Measurements from ENCODE around the gene WDR47. TPM values are rescaled to one million over a fixed set of nuclear protein-coding genes. Genes with fewer than 3 reads are reported as not detected.

Gene WDR47
- total RNA-seq, 2 donors from 2014 or later = 18.7 to 20.5 TPM

DNA sequence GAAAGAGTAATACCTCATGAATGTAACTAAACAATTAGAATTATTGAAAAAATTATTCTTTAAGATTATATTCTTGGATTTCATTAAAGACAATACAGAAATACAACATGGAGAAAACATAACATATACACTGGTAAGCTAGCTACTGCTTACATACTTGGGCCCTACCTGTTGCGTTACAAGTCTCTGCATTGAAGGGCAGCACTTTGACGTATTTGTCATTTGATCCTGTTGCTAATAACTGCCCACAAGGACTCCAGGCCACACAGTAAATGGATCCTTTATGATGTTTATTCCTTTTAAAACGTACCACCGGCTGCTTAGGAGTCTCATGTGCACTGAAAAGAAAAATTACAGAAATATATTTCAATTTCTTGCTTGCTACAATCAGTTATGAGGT, 58.8 kb downstream of the WDR47 start:
- Histone ChIP-seq H3K36me3 (peaks cover 14% of the 10 kb centered on the region), H3K27ac (no peak overlapping the region), H3K4me1 (ENCODE audit: control insufficient read depth in 1 of 2, low read depth in 2 of 2) (no peaks in the 10 kb centered on the region), H3K9me3 (no peaks in the 10 kb centered on the region), H3K4me3 (no peak overlapping the region), H3K27me3 (replicated peaks; ENCODE audit: insufficient read depth) (no peaks in the 10 kb centered on the region)
- ATAC-seq (ENCODE audit: insufficient number of reproducible peaks, low FRiP score, low read depth) (no peak), DNase-seq (ENCODE audit: low spot score) (no peak)
- TF ChIP-seq, protein P1, sequence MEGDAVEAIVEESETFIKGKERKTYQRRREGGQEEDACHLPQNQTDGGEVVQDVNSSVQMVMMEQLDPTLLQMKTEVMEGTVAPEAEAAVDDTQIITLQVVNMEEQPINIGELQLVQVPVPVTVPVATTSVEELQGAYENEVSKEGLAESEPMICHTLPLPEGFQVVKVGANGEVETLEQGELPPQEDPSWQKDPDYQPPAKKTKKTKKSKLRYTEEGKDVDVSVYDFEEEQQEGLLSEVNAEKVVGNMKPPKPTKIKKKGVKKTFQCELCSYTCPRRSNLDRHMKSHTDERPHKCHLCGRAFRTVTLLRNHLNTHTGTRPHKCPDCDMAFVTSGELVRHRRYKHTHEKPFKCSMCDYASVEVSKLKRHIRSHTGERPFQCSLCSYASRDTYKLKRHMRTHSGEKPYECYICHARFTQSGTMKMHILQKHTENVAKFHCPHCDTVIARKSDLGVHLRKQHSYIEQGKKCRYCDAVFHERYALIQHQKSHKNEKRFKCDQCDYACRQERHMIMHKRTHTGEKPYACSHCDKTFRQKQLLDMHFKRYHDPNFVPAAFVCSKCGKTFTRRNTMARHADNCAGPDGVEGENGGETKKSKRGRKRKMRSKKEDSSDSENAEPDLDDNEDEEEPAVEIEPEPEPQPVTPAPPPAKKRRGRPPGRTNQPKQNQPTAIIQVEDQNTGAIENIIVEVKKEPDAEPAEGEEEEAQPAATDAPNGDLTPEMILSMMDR (IDR thresholded peaks at IDR 0.05) = no peak

DNA sequence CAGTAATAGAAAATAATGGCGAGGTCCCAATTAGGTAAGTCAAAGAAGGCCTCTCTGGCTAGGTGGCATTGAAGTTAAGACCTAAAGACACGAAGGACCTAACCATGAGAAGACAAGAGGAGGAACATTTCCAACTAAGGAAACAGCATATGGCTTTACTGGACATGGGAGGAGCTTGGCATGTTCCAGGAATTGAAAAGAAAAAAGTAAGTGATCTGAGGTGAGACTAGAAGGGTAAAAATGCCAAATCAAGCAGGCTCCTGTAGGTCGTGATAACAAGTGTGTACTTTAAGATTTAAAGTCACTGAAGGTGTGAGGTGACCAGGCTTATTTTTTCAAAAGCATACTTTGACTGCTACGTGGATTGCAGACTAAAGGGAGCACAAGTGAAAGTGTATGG, 65.2 kb downstream of the WDR47 start:
- peaks cover 5% of the 10 kb centered on the region for H3K36me3 ChIP-seq
- no peaks in the 10 kb centered on the region for H3K4me1 ChIP-seq (ENCODE audit: control insufficient read depth in 1 of 2, low read depth in 2 of 2)
- H3K9me3 ChIP-seq = no peaks in the 10 kb centered on the region
- DNase-seq (ENCODE audit: low spot score) = no peak
- no peak for ATAC-seq (ENCODE audit: insufficient number of reproducible peaks, low FRiP score, low read depth)
- H3K27me3 ChIP-seq (replicated peaks; ENCODE audit: insufficient read depth) = no peaks in the 10 kb centered on the region
- TF ChIP-seq, protein P1 (IDR thresholded peaks at IDR 0.05) = no peak
- H3K4me3 ChIP-seq = no peak overlapping the region
- no peak overlapping the region for H3K27ac ChIP-seq

DNA sequence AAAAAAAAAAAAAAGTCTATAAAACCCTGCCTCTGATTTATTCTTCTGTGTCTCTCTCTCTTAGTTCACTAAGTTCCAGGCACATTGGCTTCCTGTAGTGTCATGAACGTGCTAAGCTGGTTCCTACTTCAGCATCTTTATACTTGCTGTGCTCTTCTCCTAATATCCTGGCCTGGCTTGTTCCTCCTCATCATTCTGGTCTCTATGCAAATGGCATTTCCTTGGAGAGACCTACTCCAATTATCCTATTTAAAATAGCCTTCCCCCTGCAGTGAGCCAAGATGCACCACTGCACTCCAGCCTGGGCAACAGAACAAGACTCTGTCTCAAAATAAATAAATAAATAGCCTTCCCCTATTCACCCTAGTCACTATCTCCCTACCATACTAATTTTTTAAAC, 69.0 kb downstream of the WDR47 start:
- H3K36me3 ChIP-seq = peaks cover 4% of the 10 kb centered on the region
- H3K27me3 ChIP-seq (replicated peaks; ENCODE audit: insufficient read depth) = no peaks in the 10 kb centered on the region
- H3K4me3 ChIP-seq = no peak overlapping the region
- no peak for DNase-seq (ENCODE audit: low spot score)
- H3K9me3 ChIP-seq = no peaks in the 10 kb centered on the region
- no peaks in the 10 kb centered on the region for H3K4me1 ChIP-seq (ENCODE audit: control insufficient read depth in 1 of 2, low read depth in 2 of 2)
- no peak for ATAC-seq (ENCODE audit: insufficient number of reproducible peaks, low FRiP score, low read depth)
- no peak overlapping the region for H3K27ac ChIP-seq
- TF ChIP-seq, protein P1 (IDR thresholded peaks at IDR 0.05) = no peak

DNA sequence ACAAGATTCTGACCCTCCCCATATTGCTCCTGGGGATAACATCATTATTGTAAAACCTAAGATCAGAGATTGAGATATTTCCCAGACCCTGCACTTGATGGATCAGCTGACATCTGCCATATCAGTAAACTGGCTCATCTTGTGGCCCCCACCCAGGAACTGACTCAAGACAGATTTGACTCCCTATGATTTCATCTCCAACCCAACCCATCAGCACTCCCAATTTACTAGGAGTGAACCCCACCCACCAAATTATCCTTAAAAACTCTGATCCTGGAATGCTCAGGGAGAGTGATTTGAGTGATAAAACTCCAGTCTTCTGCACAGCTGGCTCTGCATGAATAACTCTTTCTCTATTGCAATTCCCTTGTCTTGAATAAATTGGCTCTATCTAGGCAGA, 72.6 kb downstream of the WDR47 start:
- DNase-seq (ENCODE audit: low spot score) = no peak
- Histone ChIP-seq H3K4me3 (no peak overlapping the region), H3K27me3 (replicated peaks; ENCODE audit: insufficient read depth) (no peaks in the 10 kb centered on the region), H3K4me1 (ENCODE audit: control insufficient read depth in 1 of 2, low read depth in 2 of 2) (no peaks in the 10 kb centered on the region), H3K36me3 (no peaks in the 10 kb centered on the region), H3K9me3 (no peaks in the 10 kb centered on the region), H3K27ac (no peak overlapping the region)
- TF ChIP-seq, protein P1 (IDR thresholded peaks at IDR 0.05) = no peak
- ATAC-seq (ENCODE audit: insufficient number of reproducible peaks, low FRiP score, low read depth) = no peak

DNA sequence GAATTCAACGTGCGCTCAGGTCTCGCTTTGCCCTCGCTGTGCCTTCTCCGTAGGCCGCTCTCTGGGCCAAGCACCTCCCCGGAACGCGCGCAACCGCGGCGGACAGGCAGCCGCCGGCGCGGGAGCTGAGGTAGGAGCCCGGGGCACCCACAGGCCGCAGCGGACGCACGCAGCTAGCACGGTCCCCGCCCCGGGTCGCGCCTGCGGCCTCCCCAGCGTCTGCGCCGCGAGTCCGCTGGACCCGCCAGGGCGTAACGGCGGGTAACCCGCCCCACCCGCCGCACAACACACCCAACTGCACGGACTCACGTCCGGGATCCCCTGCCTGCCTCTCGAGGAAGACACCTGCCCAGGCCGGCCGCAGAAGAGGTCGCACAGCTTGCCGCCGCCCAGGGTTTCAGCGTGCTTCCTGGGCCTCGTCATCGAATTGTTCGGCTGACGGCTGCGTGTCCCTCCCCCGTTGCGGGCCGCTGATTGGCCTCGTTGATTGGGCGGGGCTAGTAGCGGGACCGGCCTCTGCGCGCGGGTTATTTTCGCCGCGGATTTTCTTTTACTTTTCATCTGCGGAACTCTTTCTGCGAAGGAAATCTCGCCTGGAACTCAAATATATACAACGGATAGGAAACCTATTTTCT, 78.7 kb downstream of the WDR47 start, which contains the start of gene CLCC1:
Gene CLCC1 (minus strand): TSS at position 433 of the 635 bp plus-strand sequence. CDS start 13,047 bp downstream, outside the sequence.
- H3K27me3 ChIP-seq (replicated peaks; ENCODE audit: insufficient read depth) = no peaks in the 10 kb centered on the region
- H3K27ac ChIP-seq = peak within 1 kb of the TSS; percentile 87 to 93
- peaks cover 10 to 23% of the 10 kb centered on the region in 2 donors for H3K4me1 ChIP-seq (ENCODE audit: control insufficient read depth in 1 of 2, low read depth in 2 of 2)
- peak; percentile 82 for DNase-seq (ENCODE audit: low spot score)
- no peaks in the 10 kb centered on the region for H3K9me3 ChIP-seq
- peak; percentile 94 for ATAC-seq (ENCODE audit: insufficient number of reproducible peaks, low FRiP score, low read depth)
- peak within 1 kb of the TSS; percentile 70 for H3K4me3 ChIP-seq
- TF ChIP-seq, protein P1 (IDR thresholded peaks at IDR 0.05) = no peak
- H3K36me3 ChIP-seq = no peaks in the 10 kb centered on the region

Data from thoracic aorta (tissue), 2 donors.